Measurements from ENCODE around the gene FARP2.

FARP2 gene

GRCh38 chr2:241461693-241462677 lies 105.9 kb downstream of the FARP2 start:
- no peak for DNase-seq

DNA sequence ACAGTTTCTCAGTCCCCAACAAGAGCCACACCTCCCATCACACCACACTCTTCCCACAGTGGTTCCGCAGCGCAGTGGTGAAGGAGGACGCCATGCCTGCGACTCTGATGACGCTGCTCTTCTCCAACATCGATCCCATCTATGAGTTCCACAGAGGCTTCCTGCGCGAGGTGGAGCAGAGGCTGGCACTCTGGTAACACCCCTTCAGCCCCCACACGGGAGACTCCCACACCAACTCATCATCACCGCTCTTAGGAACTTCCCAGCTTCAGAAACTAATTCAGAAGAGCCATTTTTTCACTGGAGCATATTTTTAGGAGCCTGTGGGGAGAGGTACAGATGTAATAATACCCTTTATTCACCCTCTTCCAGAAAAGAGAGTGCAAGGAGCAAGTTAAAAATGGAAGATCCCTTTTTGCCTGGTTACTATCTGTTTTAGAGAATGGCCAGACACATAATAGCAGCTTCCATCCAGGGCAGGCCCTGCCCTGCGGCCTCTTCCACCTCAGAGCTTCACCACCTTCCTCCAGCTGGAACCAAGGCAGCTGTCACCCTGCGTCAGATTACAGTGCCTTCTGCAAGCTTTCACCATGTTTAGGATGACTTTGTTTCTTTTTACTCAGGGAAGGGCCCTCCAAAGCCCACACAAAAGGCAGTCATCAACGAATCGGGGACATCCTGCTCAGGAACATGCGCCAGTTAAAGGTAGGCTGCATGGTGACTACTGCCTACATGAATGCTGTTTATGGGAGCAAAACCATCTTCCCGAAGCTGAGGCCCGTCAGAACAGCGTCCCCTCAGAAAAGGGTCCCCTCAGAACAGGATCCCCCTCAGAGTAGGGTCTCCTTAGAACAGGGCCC lies 107.4 kb downstream of the FARP2 start:
- no peak for DNase-seq

DNA sequence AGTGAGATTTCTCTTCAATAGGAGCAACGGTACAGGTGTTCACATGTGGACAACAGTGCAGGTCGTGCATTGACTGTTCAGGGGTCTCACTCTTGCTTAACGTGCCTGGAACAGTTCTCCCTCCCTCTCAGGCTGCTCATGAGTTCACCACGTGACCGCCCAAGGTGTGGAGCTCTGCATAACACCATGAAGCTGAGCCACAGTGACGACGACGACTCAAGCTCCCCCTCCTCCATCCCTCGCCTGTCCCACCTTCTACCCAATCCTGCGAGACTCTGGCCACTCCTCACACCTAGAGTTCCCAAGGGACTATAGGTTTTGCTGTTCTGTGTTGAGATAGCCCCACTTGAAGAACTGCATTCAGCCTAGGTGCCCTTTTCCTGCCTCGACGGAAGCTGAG lies 109.5 kb downstream of the FARP2 start:
- DNase-seq = no peak

GRCh38 chr2:241466230-241466629 lies 110.1 kb downstream of the FARP2 start:
- DNase-seq = no peak

GRCh38 chr2:241467777-241468475 lies 111.8 kb downstream of the FARP2 start:
- no peak for DNase-seq

DNA sequence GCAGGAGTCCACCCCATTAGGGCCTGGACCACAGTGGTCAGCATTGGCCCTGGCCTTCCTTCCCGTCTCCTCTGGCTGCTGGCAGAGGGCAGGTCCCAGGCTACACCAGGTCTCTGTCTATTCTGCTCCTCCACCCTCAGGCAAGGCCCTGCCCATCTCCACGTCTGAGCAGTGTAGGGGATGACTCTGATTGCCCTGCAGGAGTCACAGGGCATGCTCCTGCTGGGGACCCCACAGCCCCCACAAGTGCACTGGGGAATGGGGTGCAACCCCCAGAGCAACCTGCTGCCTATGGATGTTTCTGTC lies 112.3 kb downstream of the FARP2 start:
- DNase-seq = no peak

- DNase-seq = no peak
Measured at GRCh38 chr2:241469746-241470145, 113.7 kb downstream of the FARP2 start.

GRCh38 chr2:241473399-241473798 lies 117.3 kb downstream of the FARP2 start:
- DNase-seq = no peak

- DNase-seq = no peak
Measured at GRCh38 chr2:241475267-241475666, 119.2 kb downstream of the FARP2 start.

- DNase-seq = no peak
Measured at GRCh38 chr2:241478166-241478565, 122.1 kb downstream of the FARP2 start.

DNA sequence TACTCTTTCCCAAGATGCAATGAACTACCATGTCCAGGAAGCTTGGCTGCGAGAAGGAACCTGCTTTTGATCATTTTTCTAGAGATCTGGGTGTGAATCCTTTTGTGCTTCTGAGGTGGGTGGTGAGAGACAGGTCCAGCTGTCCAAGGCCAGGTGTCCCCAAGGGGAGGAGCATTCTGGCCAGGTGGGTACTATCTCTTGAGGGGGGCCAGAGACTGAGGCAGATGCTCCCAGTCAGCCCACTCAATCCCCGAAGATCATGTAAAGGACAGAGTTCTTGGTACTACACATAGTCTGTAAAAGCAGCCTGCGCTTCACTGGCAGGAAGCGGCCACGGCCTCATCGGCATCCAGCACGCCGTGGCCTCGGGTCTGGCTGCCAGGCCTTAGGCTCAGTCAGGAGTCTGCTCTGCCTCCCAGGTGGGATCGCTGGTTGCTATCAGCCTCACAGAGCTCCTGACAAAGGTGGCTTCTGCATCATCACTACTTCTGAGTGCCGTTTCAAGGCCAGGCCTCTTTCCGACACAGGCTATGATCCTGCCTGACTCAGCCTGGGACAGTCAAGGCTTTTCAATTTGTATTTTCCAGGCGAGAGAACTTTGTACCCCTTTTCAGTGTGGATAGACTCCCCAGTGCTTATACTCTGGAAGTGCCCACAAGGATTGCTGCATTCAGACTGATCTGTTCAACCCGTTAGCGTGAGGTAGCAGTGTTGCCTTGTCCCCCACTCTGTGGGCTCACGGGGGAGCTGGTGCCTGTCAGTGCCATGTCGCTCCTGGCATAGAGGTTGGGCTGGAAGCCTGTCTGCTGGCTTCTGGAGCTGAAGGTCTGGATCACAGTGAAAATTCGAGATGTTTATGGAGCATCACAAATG lies 123.2 kb downstream of the FARP2 start:
- DNase-seq = no peak

- no peak for DNase-seq
Measured at GRCh38 chr2:241481687-241482086, 125.6 kb downstream of the FARP2 start.

DNA sequence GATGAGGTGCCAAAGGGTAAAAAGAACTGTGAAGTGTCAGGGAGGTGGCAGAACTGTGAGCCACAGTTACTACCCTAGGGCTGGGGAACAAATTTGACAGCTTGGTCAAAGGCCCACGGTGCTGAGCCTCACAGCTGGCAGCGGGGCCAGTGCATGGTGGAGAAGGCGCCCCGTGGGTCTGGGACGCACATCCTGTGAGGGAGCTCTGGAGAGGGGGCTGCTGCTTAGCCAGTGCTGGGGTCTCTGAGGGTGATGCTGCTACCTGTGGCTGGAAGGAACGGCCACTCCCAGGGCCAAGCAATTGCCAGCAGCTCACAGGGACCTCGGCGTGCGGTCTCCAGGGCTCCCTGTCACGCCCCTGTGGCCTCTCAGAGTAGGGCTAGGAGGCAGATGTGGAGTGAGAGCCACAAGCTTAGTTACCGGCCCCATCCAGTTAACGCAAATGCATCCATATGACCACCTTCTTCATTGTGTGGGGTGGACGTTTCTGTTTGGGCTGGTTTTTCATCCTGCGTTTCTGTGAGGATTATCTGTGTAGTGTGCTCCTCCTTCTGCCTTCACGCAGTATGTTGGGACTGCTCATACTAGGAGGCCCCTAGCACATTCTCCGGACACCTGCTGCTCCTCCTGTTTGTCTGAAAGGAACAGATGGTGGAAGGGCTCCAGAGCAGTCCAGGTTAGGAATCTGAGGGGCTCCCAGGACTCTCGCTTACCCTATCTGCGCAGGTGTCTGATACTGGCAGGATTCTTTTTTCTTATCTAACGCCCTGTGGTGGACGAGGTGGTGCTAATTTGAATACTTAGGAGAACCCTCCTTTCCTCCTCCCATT lies 126.3 kb downstream of the FARP2 start:
- DNase-seq = no peak

DNA sequence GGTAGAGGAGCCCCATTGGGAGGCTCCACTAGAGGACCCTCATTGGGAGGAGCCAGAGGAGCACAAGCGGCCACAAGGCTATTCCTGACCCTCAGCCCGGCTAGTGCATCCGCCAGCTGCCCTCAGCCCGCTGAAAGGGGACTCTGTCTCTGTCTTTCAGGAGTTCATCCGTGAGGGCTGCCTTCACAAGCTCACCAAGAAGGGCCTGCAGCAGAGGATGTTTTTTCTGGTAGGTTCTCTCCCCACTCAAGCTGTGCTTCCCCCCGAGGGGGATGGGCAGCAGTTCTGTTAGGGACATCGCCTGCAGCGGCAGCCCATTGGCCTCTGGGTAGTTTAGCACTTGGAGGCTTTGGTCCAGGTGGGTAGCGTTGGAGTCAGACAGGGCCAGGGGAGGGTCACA lies 127.2 kb downstream of the FARP2 start:
- no peak for DNase-seq

DNA sequence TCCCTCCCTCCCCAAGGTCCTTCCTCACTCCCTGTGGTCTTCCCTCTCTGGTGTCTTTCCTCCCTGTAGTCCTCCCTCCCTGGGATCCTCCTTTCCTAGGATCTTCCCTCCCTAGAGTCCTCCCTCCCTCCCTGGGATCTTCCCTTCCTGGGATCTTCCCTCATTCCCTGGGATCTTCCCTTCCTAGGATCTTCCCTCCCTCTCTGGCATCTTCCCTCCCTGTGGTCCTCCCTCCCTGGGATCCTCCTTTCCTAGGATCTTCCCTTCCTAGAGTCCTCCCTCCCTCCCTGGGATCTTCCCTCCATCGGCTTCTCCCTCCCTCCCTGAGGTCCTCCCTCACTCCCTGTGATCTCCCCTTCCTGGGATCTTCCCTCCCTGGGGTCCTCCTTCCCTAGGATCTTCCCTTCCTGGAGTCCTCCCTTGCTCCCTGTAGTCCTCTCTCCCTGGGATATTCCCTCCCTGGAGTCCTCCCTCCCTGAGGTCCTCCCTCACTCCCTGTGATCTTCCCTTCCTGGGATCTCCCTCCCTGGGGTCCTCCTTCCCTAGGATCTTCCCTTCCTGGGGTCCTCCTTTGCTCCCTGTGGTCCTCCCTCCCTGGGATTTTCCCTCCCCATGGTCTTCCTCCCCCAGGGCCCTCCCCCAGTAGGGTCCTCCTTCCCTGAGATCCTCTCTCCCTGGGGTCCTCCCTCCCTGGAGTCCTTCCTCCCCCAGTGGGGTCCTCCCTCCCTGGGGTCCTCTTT lies 129.3 kb downstream of the FARP2 start:
- no peak for DNase-seq

DNA sequence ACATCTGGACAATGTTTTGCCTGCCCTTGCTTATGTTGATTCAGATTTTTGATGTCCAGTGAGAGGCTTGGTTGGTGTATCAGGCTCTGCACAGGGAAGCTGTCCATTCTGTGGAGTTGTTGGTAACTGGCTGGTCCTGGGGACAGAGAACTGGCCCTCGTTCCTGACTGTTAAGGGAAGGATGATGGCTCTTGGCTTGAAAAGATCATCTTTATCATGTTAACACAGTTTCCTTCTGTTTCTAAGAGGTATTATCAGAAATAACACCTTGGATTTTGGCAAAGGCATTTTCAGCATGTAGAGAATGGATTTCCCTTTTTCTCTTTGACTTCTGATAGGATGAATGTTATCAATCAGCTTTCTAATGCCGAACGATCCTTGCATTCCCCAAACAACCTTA lies 133.0 kb downstream of the FARP2 start:
- no peak for DNase-seq

GRCh38 chr2:241489733-241490680 lies 133.9 kb downstream of the FARP2 start:
- no peak for DNase-seq

DNA sequence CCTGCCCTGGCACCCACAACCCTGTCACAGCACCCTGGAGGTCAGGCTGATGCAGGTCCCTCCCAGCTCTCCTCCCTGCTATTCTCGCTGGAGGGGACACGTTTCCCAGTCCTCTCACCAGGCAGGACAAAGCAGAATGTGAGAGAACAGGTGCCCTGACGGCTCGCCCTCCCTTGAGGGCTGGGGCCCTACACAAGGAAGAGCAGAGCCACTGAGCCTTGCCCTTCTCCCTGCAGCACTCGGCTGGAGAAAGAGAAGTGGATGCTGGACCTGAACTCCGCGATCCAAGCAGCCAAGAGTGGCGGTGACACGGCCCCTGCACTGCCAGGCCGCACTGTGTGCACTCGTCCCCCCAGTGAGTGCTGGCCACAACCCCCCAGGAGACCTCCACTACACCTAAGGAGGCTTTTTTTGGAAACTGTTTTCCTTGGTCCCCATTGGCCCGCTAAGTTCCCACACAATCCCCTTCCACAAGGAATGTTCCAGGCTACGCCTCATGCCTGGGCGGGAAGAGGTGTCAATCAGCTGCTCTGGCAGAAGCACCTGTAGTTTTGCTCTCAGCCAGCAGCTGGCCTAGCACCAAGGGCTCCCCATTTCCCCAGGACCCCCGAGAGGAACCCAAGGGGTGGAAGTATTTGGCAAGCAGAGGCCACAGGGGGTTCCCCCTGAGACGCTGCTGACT lies 134.9 kb downstream of the FARP2 start:
- no peak for DNase-seq

All from stimulated activated CD4-positive, alpha-beta T cell treated with anti-CD3 and anti-CD28 coated beads, Interleukin-2, amount 100 ng/mL, for 24 hours (primary cell).